Subcutaneous abdominal adipose tissue (tissue), 5 donors: Measurements from ENCODE around the gene FGB.

ENCODE experiments used
- H3K27ac ChIP-seq: one replicate; pipeline ENCODE4 v1.7.0; 2013; ENCODE audit warnings: low read depth, mild to moderate bottlenecking, inconsistent platforms, low read length, moderate library complexity
- H3K27me3 ChIP-seq, 5 donors: one replicate each; pipeline ENCODE4 v1.7.0; 2013; ENCODE audit warnings: low read length in 5 of 5, inconsistent platforms in 1 of 5; ENCODE audit not compliant: control insufficient read depth in 5 of 5, insufficient read depth in 4 of 5
- H3K36me3 ChIP-seq, 5 donors: one replicate each; pipeline ENCODE4 v1.7.0; 2013; ENCODE audit warnings: low read length in 5 of 5; ENCODE audit not compliant: control insufficient read depth in 5 of 5, insufficient read depth in 5 of 5
- H3K4me1 ChIP-seq, 5 donors: one replicate each; pipeline ENCODE4 v1.7.0; 2013; ENCODE audit warnings: low read length in 5 of 5, mild to moderate bottlenecking in 3 of 5, moderate library complexity in 1 of 5; ENCODE audit not compliant: control insufficient read depth in 5 of 5, insufficient read depth in 5 of 5
- H3K4me3 ChIP-seq, 5 donors: one replicate each; pipeline ENCODE4 v1.7.0; 2013; ENCODE audit warnings: low read length in 5 of 5, low read depth in 1 of 5
- H3K9ac ChIP-seq, 5 donors: one replicate each; pipeline ENCODE4 v1.7.0; 2013; ENCODE audit warnings: low read length in 5 of 5, mild to moderate bottlenecking in 4 of 5, moderate library complexity in 3 of 5
- H3K9me3 ChIP-seq, 5 donors: one replicate each; pipeline ENCODE4 v1.7.0; 2013; ENCODE audit warnings: low read length in 5 of 5; ENCODE audit not compliant: control insufficient read depth in 5 of 5
- donor health status: healthy.
- donor health status: healthy.
- donor health status: healthy.
- donor health status: healthy.
- donor health status: healthy.

FGB gene

GRCh38 chr4:154562697-154563254 lies at the start of gene FGB:
Gene FGB, plus strand, starts transcription at chr4:154563011. Its CDS starts 8 bp downstream, at chr4:154563019.
- Histone ChIP-seq H3K27me3 (no peaks in the 10 kb centered on the region), H3K36me3 (no peaks in the 10 kb centered on the region), H3K27ac (no peak within 1 kb of the TSS), H3K9me3 (no peaks in the 10 kb centered on the region), H3K4me1 (no peaks in the 10 kb centered on the region), H3K9ac (no peak within 1 kb of the TSS), H3K4me3 (no peak within 1 kb of the TSS)

GRCh38 chr4:154516318-154517029 lies 46.3 kb upstream of the FGB start:
- Histone ChIP-seq H3K4me3 (no peak overlapping the region), H3K27me3 (peaks cover 0 to 12% (median 5%) of the 10 kb centered on the region in 5 donors), H3K9me3 (no peaks in the 10 kb centered on the region), H3K27ac (no peak overlapping the region), H3K9ac (no peak overlapping the region), H3K36me3 (no peaks in the 10 kb centered on the region), H3K4me1 (no peaks in the 10 kb centered on the region)

DNA sequence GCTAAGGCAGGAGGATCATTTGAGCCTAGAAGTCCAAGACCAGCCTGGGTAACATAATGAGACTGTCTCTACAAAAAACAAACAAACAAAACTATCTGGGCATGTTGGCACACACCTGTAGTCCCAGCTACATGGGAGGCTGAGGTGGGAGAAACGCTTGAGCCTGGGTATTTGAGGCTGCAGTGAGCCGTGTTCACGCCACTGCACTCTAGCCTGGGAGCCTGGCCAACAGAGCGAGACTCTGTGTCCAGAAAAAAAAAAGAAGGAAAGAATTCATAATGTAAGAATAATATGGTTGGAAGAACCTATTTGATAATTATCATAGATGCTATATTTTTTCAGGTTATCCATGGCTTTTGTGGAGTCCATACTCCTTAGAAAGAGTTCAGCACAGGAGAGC lies 45.2 kb upstream of the FGB start:
- Histone ChIP-seq H3K9me3 (no peaks in the 10 kb centered on the region), H3K9ac (no peak overlapping the region), H3K4me1 (no peaks in the 10 kb centered on the region), H3K27me3 (peaks cover 0 to 10% (median 0%) of the 10 kb centered on the region in 5 donors), H3K27ac (no peak overlapping the region), H3K4me3 (no peak overlapping the region), H3K36me3 (no peaks in the 10 kb centered on the region)

DNA sequence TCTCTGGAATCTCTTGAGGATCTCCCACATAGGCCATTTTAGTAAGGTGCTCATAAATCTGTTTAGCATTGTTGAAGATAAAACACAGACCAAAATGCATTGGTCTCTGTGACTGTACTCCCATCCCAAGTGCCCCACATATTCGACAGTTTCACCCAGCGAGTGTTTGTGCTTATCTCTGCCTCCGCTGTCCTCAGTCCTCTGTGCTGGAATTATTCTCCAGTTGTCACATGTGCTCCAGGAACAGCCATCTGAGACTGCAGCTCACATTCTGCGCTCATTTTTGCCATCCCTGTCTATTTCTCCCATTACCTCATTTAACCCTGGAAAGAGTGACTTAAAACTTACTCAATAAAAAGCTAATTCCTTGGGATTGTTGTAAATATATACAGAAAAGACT lies 43.6 kb upstream of the FGB start:
- Histone ChIP-seq H3K9me3 (no peaks in the 10 kb centered on the region), H3K4me3 (no peak overlapping the region), H3K27me3 (peaks cover 0 to 6% (median 4%) of the 10 kb centered on the region in 5 donors), H3K27ac (no peak overlapping the region), H3K9ac (no peak overlapping the region), H3K36me3 (no peaks in the 10 kb centered on the region), H3K4me1 (no peaks in the 10 kb centered on the region)

GRCh38 chr4:154521607-154522006 lies 41.2 kb upstream of the FGB start:
- Histone ChIP-seq H3K27me3 (peaks cover 0 to 14% (median 5%) of the 10 kb centered on the region in 5 donors), H3K36me3 (no peaks in the 10 kb centered on the region), H3K9me3 (no peaks in the 10 kb centered on the region), H3K4me1 (no peaks in the 10 kb centered on the region), H3K27ac (no peak overlapping the region), H3K9ac (no peak overlapping the region), H3K4me3 (no peak overlapping the region)

GRCh38 chr4:154526151-154526550 lies 36.7 kb upstream of the FGB start:
- H3K27me3 ChIP-seq = peaks cover 0 to 14% (median 5%) of the 10 kb centered on the region in 5 donors
- no peak overlapping the region for H3K27ac ChIP-seq
- H3K36me3 ChIP-seq = no peaks in the 10 kb centered on the region
- no peak overlapping the region for H3K9ac ChIP-seq
- H3K9me3 ChIP-seq = no peaks in the 10 kb centered on the region
- H3K4me3 ChIP-seq = no peak overlapping the region
- H3K4me1 ChIP-seq = no peaks in the 10 kb centered on the region

DNA sequence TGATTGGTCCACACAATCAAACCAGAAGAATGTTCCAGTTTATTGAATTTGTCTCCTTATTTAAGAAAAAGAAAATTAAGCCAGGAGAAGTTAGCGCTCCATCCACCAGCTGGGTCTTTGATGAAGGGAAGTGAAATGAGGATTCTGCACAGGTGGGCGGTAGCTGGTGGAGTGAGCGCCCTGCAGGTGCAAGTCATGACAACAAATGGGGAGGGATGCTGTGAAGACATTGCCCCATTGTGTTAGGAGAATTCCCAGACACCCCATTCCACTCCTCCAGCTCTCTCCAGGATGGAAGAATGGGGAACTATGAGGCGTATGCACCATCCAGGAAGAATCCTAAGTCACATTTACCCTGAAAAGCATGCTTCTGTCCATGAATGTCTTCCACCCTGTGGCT lies 35.5 kb upstream of the FGB start:
- Histone ChIP-seq H3K9ac (no peak overlapping the region), H3K4me1 (no peaks in the 10 kb centered on the region), H3K36me3 (no peaks in the 10 kb centered on the region), H3K9me3 (no peaks in the 10 kb centered on the region), H3K27me3 (peaks cover 0 to 14% (median 5%) of the 10 kb centered on the region in 5 donors), H3K27ac (no peak overlapping the region), H3K4me3 (no peak overlapping the region)

DNA sequence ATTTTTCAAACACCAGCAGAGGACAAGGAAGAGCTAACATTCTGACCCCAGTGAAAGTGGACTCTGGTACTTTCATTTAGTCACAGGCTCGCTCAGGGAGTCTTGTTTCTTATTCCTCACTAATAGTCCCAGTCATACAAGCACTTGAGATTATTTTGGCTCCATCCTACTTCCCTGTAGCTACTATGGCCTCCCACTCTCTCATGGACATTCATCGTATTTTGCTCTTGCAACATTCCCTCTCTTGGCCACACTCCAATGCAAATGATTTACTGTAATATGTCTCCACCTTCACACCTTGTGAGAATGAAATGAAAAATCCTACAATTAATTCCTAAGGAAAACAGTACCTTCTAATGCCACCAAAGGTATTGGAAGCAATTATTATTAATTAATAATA lies 33.9 kb upstream of the FGB start:
- Histone ChIP-seq H3K9ac (no peak overlapping the region), H3K4me3 (no peak overlapping the region), H3K27ac (no peak overlapping the region), H3K4me1 (no peaks in the 10 kb centered on the region), H3K27me3 (peaks cover 0 to 14% (median 5%) of the 10 kb centered on the region in 5 donors), H3K36me3 (no peaks in the 10 kb centered on the region), H3K9me3 (no peaks in the 10 kb centered on the region)

GRCh38 chr4:154529728-154530519 lies 32.9 kb upstream of the FGB start:
- Histone ChIP-seq H3K9ac (no peak overlapping the region), H3K36me3 (no peaks in the 10 kb centered on the region), H3K27ac (no peak overlapping the region), H3K4me1 (peaks cover 0 to 5% (median 0%) of the 10 kb centered on the region in 5 donors), H3K27me3 (peaks cover 0 to 4% (median 0%) of the 10 kb centered on the region in 5 donors), H3K9me3 (no peaks in the 10 kb centered on the region), H3K4me3 (no peak overlapping the region)

DNA sequence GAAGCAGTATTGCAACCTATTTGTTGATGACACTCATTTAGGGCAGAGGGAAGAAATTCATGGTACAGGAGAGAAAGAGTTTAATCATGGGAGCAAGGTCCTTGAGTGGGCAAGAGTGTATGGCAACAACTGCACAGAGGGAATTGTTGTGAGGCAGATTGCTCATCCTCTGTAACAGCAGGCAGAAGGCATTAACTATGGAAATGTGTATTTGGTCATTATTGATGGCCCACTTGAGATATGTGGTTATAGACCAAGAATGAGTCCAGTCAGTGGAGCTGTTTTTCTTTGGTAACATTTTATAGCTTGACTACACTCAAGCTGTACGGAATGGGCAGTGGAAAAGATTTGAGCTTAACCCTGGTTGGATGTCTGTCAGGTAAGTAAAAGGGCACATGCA lies 28.5 kb upstream of the FGB start:
- peaks cover 25 to 38% (median 29%) of the 10 kb centered on the region in 5 donors for H3K36me3 ChIP-seq
- no peak overlapping the region for H3K9ac ChIP-seq
- H3K27ac ChIP-seq = no peak overlapping the region
- H3K27me3 ChIP-seq = no peaks in the 10 kb centered on the region
- H3K4me3 ChIP-seq = no peak overlapping the region
- peaks cover 0 to 5% (median 0%) of the 10 kb centered on the region in 5 donors for H3K4me1 ChIP-seq
- no peaks in the 10 kb centered on the region for H3K9me3 ChIP-seq
